Measurements from ENCODE around the gene LZTR1.

DNA sequence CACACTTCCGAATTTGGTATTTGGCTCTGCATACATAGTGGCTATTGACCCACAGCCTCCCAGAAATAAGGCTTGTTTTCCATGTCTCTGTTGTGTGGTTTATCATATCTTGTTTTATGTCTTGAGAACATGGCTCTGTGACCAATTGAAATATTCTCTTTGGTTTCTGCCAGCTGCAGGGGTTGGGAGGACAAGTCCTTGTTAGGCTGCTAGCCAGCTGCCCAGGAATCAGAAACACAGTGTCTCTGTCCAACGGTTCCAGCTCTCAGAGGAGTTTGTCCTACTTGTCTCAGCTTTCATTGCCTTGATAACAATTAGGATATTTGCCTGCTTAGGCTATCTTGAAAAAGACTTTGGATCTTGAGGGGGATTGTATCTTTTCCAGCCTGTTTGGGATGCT lies 56.3 kb downstream of the LZTR1 start:
- TF ChIP-seq, protein P1, sequence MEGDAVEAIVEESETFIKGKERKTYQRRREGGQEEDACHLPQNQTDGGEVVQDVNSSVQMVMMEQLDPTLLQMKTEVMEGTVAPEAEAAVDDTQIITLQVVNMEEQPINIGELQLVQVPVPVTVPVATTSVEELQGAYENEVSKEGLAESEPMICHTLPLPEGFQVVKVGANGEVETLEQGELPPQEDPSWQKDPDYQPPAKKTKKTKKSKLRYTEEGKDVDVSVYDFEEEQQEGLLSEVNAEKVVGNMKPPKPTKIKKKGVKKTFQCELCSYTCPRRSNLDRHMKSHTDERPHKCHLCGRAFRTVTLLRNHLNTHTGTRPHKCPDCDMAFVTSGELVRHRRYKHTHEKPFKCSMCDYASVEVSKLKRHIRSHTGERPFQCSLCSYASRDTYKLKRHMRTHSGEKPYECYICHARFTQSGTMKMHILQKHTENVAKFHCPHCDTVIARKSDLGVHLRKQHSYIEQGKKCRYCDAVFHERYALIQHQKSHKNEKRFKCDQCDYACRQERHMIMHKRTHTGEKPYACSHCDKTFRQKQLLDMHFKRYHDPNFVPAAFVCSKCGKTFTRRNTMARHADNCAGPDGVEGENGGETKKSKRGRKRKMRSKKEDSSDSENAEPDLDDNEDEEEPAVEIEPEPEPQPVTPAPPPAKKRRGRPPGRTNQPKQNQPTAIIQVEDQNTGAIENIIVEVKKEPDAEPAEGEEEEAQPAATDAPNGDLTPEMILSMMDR (IDR thresholded peaks at IDR 0.05): no peak
- no peak for TF ChIP-seq POLR2A (IDR thresholded peaks at IDR 0.05)
